Brain microvascular endothelial cell (primary cell): Measurements from ENCODE around the gene TMSB10.

Experiments used
- DNase-seq: peaks from one replicate; pipeline ENCODE4 v3.0.0-alpha.2; 2020
- H3K27ac ChIP-seq: fragments of 250-450 bp; sonication (Bioruptor Pico); 2 replicates; pipeline ENCODE4 v1.5.1; 2020; ENCODE audit warnings: mild to moderate bottlenecking, moderate library complexity
- H3K27me3 ChIP-seq: fragments of 250-450 bp; sonication (Bioruptor Pico); replicated peaks from 2 replicates; pipeline ENCODE4 v1.5.1; 2020; ENCODE audit warnings: mild to moderate bottlenecking
- H3K36me3 ChIP-seq: fragments of 250-450 bp; sonication (Bioruptor Pico); replicated peaks from 2 replicates; pipeline ENCODE4 v1.5.1; 2020; ENCODE audit warnings: mild to moderate bottlenecking
- H3K4me3 ChIP-seq: 2 replicates; pipeline ENCODE4 v1.5.1; 2011; ENCODE audit warnings: low read depth, mild to moderate bottlenecking, control low read depth, low read length, moderate library complexity
- in situ Hi-C: cut with HindIII; loops from 2 replicates; pipeline ENCODE4 v1.10.0; 2017; ENCODE audit warnings: low sequenced_read_pairs, low pct_ligation_motif_present
- TF ChIP-seq, protein P1 (sequence below): IDR thresholded peaks from 2 replicates; pipeline ENCODE4 v1.5.1; 2011; ENCODE audit warnings: low read depth, mild to moderate bottlenecking, moderate library complexity, low read length, control low read depth, inconsistent platforms; ENCODE audit errors: missing control alignments

Gene TMSB10

DNA sequence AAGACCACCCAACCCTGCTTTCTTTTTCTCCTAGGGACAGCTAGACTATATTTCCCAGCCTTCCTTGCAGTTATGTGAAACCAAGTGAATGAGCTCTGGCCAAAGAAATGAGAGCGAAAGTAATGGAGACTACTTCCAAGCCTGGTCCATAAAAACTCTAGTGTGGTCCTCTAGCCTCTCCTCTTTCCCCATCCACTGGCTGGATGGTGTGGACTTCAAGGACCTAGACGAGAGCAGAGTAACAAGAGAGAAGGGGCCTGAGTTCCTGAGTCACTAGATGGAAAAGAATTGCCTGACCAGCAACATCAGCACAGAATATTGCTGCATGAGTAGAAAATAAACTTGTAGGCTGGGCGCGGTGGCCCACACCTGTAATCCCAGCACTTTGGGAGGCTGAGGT is 2.9 kb upstream of the TMSB10 start:
- no peak for DNase-seq
- no peak overlapping the region for H3K27ac ChIP-seq
- in situ Hi-C loops: no loop called here

DNA sequence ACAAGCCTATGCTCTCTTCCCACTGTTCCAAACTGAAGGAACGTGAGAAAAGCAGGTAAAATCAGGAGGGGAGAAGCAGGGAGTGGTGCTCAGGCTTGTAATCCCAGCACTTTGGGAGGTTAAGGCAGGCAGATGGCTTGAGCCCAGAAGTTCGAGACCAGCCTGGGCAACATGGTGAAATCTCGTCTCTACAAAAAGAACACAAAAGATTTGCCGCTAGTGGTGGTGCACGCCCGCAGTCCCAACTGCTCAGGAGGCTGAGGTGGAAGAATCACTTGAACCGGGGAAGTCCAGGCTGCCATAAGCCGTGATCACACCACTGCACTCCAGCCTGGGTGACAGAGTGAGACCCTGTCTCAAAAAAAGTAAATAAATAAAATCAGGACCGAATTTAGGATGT is 1.3 kb upstream of the TMSB10 start:
- TF ChIP-seq, protein P1, sequence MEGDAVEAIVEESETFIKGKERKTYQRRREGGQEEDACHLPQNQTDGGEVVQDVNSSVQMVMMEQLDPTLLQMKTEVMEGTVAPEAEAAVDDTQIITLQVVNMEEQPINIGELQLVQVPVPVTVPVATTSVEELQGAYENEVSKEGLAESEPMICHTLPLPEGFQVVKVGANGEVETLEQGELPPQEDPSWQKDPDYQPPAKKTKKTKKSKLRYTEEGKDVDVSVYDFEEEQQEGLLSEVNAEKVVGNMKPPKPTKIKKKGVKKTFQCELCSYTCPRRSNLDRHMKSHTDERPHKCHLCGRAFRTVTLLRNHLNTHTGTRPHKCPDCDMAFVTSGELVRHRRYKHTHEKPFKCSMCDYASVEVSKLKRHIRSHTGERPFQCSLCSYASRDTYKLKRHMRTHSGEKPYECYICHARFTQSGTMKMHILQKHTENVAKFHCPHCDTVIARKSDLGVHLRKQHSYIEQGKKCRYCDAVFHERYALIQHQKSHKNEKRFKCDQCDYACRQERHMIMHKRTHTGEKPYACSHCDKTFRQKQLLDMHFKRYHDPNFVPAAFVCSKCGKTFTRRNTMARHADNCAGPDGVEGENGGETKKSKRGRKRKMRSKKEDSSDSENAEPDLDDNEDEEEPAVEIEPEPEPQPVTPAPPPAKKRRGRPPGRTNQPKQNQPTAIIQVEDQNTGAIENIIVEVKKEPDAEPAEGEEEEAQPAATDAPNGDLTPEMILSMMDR: no peak
- DNase-seq: no peak
- Histone ChIP-seq H3K27ac (no peak overlapping the region), H3K36me3 (peaks cover 13% of the 10 kb centered on the region), H3K4me3 (no peak overlapping the region), H3K27me3 (no peaks in the 10 kb centered on the region)
- in situ Hi-C loops: no loop called here

More for the DNA sequence above, 2.9 kb upstream of the TMSB10 start:
- Histone ChIP-seq H3K36me3 (peaks cover 13% of the 10 kb centered on the region), H3K27me3 (no peaks in the 10 kb centered on the region), H3K4me3 (no peak overlapping the region)
- TF ChIP-seq, protein P1: no peak

GRCh38 chr2:84904717-84905174 is 710 bp upstream of the TMSB10 start:
- H3K27ac ChIP-seq: no peak overlapping the region
- TF ChIP-seq, protein P1: no peak
- DNase-seq: peak; percentile 65

DNA sequence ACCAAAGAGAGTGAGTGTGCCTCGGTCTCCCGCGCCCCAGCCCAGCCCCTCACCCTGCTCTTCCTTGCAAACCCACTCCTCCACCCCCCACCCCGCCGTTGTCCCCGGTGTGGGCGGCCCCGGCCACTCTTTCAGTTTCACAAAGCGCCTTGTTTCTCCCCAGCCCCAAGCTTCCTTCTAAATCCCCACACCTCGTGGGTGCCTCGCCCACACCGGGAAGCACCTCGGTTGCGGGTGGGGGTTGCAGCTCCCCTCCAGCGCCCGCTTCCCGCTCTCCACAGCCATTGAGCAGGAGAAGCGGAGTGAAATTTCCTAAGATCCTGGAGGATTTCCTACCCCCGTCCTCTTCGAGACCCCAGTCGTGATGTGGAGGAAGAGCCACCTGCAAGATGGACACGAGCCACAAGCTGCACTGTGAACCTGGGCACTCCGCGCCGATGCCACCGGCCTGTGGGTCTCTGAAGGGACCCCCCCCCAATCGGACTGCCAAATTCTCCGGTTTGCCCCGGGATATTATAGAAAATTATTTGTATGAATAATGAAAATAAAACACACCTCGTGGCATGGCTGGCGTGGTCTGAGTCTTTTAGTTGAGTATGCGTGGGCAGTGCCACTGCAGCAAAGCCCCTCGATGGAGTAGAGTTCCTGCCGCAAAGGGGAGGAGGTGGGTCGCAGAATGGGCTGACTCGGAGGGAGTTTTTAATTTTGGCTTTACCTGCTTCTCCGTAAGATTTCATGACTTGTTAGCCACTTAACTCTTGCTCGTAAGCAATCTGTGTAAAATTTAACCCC is 848 bp downstream of the TMSB10 start:
- H3K4me3 ChIP-seq: peak overlapping the region; percentile 96
- DNase-seq: no peak

More at GRCh38 chr2:84904717-84905174, 710 bp upstream of the TMSB10 start:
- H3K4me3 ChIP-seq: peak overlapping the region; percentile 79
- in situ Hi-C loops: no loop called here
- no peaks in the 10 kb centered on the region for H3K27me3 ChIP-seq
- H3K36me3 ChIP-seq: peaks cover 13% of the 10 kb centered on the region

GRCh38 chr2:84906900-84907714 is 1.7 kb downstream of the TMSB10 start:
- H3K4me3 ChIP-seq: peak overlapping the region; percentile 96
- TF ChIP-seq, protein P1: no peak
- no peaks in the 10 kb centered on the region for H3K27me3 ChIP-seq
- DNase-seq: peak; percentile 79
- H3K36me3 ChIP-seq: peaks cover 13% of the 10 kb centered on the region
- peak overlapping the region; percentile 92 for H3K27ac ChIP-seq
- in situ Hi-C loops: no loop called here

More for the DNA sequence above, 848 bp downstream of the TMSB10 start:
- H3K27ac ChIP-seq: peak overlapping the region; percentile 92
- in situ Hi-C loops: no loop called here
- no peaks in the 10 kb centered on the region for H3K27me3 ChIP-seq
- peaks cover 13% of the 10 kb centered on the region for H3K36me3 ChIP-seq
- TF ChIP-seq, protein P1: no peak
